ENCODE measurements around the gene PEX16.

Gene PEX16

DNA sequence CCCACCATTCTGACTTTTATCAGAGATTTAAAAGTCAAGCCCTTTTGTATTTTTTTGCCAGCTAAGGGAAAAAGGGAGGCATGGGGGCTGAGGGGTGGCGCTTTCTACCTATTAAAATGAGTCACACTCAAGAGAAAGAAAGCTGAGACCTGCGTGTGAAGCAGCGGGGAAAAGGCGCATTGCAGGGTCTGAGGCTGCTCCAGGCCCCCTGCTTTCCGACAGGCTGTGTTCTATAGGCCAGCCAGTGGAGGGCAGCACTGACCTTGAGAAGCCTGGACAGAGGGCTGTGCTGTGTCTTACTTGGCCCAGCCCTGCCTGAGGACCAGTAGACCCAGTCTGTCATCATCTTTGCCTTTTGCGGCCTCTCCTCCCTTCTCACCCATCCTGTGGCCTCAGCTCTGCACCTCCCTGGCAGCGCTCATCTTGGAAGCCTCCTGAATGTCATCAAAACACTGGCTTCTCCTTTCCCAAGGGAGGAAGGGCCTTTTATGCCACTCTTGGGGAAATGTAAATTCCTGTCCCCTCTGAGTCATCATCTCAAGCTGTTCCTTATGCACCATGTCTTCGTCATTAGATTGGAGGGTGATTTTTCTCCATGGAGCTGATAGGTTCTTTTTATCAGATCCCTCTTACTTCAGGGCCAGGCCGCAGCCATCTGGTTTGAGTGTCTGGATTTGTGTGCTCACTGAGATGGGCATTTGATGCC is 44.9 kb downstream of the PEX16 start:
- no peak for DNase-seq

DNA sequence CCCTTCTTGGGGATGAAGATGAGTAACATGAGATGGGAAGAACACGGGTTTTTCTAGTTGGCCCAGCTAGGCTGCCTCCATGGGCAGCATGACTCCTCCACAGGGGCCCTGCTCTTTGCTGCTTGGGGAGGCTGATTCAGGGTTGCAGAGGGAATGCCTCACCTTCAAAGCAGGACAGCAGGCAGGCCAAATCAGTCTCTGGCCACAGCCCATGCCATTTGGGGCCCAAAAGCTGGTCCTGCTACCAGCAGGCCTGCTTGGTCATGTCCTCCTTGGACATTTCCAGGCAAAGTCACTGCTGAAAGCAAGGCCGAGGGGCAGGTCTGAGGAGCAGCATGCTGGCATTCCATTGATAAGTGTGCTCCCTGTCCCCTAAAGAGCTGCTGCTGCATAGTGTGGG is 46.0 kb downstream of the PEX16 start:
- DNase-seq: no peak

DNA sequence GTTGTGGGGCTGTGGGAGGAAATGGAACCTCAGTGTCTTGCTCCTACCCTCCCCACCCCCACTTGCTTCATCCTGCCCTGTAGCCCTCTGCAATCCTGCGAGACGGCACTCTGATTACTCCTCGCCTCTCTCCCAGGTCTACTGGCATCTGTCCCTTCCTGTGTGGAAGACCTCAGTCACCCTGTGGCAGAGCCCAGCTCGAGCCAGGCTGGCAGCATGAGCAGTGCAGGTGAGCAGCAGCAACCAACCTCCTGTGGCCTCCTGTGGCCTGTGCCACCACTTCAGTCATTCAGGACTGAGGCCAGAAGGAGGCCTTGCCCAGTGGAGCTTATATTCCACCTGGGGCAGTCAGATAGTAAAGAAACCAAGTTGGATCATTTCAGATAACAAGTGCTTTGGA is 47.0 kb downstream of the PEX16 start:
- DNase-seq: no peak

GRCh38 chr11:45869551-45869950 is 48.1 kb downstream of the PEX16 start:
- DNase-seq: no peak

GRCh38 chr11:45864041-45864440 is 53.6 kb downstream of the PEX16 start:
- no peak for DNase-seq

DNA sequence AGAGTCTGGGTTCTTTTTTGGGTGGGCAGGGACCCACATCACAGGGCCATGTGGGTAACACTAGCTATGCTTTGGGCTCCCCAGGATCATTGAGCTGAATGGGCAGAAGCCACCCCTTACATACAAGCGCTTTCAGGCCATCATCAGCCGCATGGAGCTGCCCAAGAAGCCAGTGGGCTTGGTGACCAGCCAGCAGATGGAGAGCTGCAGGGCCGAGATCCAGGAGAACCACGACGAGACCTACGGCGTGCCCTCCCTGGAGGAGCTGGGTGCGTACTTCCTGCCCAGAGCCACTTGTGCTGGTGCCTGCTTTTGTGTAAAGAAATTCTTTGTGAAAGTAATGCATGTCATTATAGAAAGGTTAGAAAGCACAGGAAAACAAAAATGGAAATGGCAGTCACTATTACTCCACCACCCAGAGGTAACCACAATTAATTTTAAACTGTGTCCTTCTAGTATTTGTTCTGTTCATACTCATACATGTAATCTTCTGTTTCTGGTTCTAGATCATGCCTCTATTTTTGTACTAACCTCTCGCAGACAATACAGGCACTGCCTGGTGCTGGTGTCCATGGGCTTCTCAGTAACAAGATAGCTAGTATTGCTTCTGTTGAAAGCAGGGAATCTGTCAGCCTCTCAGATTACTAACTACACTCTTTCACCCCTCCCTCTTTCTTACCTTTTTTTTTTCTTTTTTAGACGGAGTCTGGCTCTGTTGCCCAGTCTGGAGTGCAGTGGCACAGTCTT is 56.7 kb downstream of the PEX16 start:
- no peak for DNase-seq

GRCh38 chr11:45860348-45860747 is 57.3 kb downstream of the PEX16 start:
- no peak for DNase-seq

Data from SIG-M5 (cell line).